A549 (cell line): ENCODE results near the gene PPM1B. TPM values are rescaled to one million over a fixed set of nuclear protein-coding genes. Genes with fewer than 3 reads are reported as not detected.

ENCODE experiments used
- ATAC-seq, 2 experiments: fragments of 200-7000 bp in 1 of 2; fragments of >200 bp in 1 of 2; cut with Nextera tagmentation in 1 of 2; cut with Tn5 transposase in 1 of 2; 3 replicates each; pipeline versions ENCODE4 v1.8.0 to v1.9.1; 2018 to 2020; ENCODE audit warnings: mild to moderate bottlenecking in 1 of 2, moderate library complexity in 1 of 2
- CTCF ChIA-PET: fragments of 300-600 bp; sonication (Branson Sonifier 250); formaldehyde crosslinking; extraction: SDS; loops from one replicate; lab custom pipeline; 2021; ENCODE audit warnings: antibody characterized with exemption, inconsistent platforms; lab: Yijun Ruan, JAX
- POLR2A ChIA-PET: fragments of 350-600 bp; formaldehyde crosslinking; extraction: SDS; loops from one replicate; lab custom pipeline; 2021; ENCODE audit warnings: antibody characterized with exemption, inconsistent platforms; lab: Yijun Ruan, JAX
- DNase-seq, 2 experiments: peaks; one replicate each; pipeline versions ENCODE4 v3.0.0 to v3.0.0-alpha.2; 2011 to 2016; ENCODE audit warnings: low read depth in 1 of 2, low spot score in 1 of 2
- FAIRE-seq: peaks from 2 replicates; lab custom pipeline; 2011; peaks lifted over from hg19 to GRCh38; lab: Jason Lieb, UNC
- H3K27ac ChIP-seq, 2 experiments: fragments of >200 bp; sonication (Bioruptor Twin); formaldehyde crosslinking; 3 replicates each; pipeline ENCODE4 v1.5.1; 2016 to 2017
- H3K4me1 ChIP-seq: fragments of >200 bp; sonication (Bioruptor Twin); formaldehyde crosslinking; 3 replicates; pipeline ENCODE4 v1.6.1; 2016
- H3K4me2 ChIP-seq: fragments of >200 bp; sonication (Bioruptor Twin); formaldehyde crosslinking; 3 replicates; pipeline ENCODE4 v1.6.1; 2016
- H3K4me3 ChIP-seq: fragments of >200 bp; sonication (Bioruptor Twin); formaldehyde crosslinking; 3 replicates; pipeline ENCODE4 v1.5.1; 2016
- H3K9me3 ChIP-seq: fragments of >200 bp; sonication (Bioruptor Twin); formaldehyde crosslinking; 3 replicates; pipeline ENCODE4 v1.6.1; 2016
- E2F6 ChIP-seq: IDR thresholded peaks from 2 replicates; pipeline ENCODE4 v1.6.1; 2012; ENCODE audit warnings: low read depth, borderline replicate concordance
- EHF ChIP-seq: fragments of 250-450 bp; sonication (Bioruptor Pico); IDR thresholded peaks from 2 replicates; pipeline ENCODE4 v1.5.0; 2020; ENCODE audit warnings: mild to moderate bottlenecking
- ELK1 ChIP-seq: fragments of 150-350 bp; IDR thresholded peaks from 2 replicates; pipeline ENCODE4 v1.6.1; 2014; ENCODE audit warnings: low read depth, mild to moderate bottlenecking, low read length
- FOXS1 ChIP-seq: fragments of 250-450 bp; sonication (Bioruptor Pico); IDR thresholded peaks from 2 replicates; pipeline ENCODE4 v1.5.0; 2020; ENCODE audit warnings: mild to moderate bottlenecking, moderate library complexity
- NR3C1 ChIP-seq: fragments of >200 bp; sonication (Bioruptor Twin); formaldehyde crosslinking; IDR thresholded peaks from 3 replicates; pipeline ENCODE4 v1.6.1; 2017
- RFX5 ChIP-seq: fragments of 450-650 bp; IDR thresholded peaks from 2 replicates; pipeline ENCODE4 v1.7.1; 2014; ENCODE audit warnings: antibody characterized with exemption, mild to moderate bottlenecking, moderate library complexity
- SREBF2 ChIP-seq: fragments of 450-650 bp; IDR thresholded peaks from 2 replicates; pipeline ENCODE4 v1.6.1; 2014; ENCODE audit warnings: mild to moderate bottlenecking, moderate library complexity
- ZSCAN20 ChIP-seq: fragments of 250-450 bp; sonication (Bioruptor Pico); IDR thresholded peaks from 2 replicates; pipeline ENCODE4 v1.8.0; 2022; ENCODE audit warnings: mild to moderate bottlenecking, moderate library complexity
- WGBS: methylation state at CpG from one replicate; pipeline ENCODE4 v1.1.6; 2017; ENCODE audit errors: missing lambda C conversion rate; 5-methylcytosine and 5-hydroxymethylcytosine counted together
- polyA plus RNA-seq, 4 experiments: library from polyadenylated mRNA; depleted of rRNA in 3 of 4; stranded (reverse); fragments of >200 nt; fragmentation: RNase III in 1 of 4; extraction: RNeasy Plus Mini Kit Qiagen cat#74134 plus additional on column Dnase treatment in 1 of 4; gene quantifications; 2 replicates in 3 of 4; 3 replicates in 1 of 4; pipeline ENCODE4 v1.2.3, GENCODE V29; 2011 to 2017
- small RNA-seq, 6 experiments: library from RNA; depleted of rRNA; stranded (forward); fragments of <200 nt; gene quantifications; one replicate each; pipeline ENCODE3, GENCODE V24; 2012
- TF ChIP-seq, protein P1 (sequence below): fragments of 200-600 bp; sonication (generic); IDR thresholded peaks from 2 replicates; pipeline ENCODE4 v1.6.1; 2016; ENCODE audit warnings: antibody characterized with exemption, mild to moderate bottlenecking, moderate library complexity
- TF ChIP-seq, protein P2 (sequence below): fragments of >200 bp; sonication (Bioruptor Twin); formaldehyde crosslinking; IDR thresholded peaks from 2 replicates; pipeline ENCODE4 v1.6.1; 2016

PPM1B gene
- polyA plus RNA-seq, 2 of the 4 experiments (the other 2 are of a cell fraction): 49.0 to 75.1 TPM

GRCh38 chr2:44277541-44277940 is 108.9 kb downstream of the PPM1B start (continued):
- no peak for TF ChIP-seq ELK1

DNA sequence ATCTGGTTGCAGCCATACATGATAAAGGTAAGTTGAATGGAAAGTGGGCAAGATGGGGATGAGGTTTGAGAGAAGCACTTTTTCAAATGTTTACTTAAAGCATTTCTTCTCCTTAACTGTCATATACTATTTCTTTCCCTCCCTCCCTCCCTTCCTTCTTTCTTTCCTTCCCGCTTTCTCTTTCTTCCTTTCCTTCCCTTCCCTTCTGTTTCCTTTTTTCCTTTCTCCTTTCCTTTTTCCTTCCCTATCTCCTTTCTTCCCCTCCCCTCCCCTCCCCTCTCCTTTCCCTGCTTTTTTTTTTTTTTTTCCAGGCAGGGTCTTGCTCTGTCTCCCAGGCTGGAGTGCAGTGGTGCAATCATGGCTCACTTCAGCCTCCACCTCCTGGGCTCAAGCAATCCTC is 112.2 kb downstream of the PPM1B start:
- H3K4me3 ChIP-seq: no peak overlapping the region
- no peak for ATAC-seq
- TF ChIP-seq FOXS1: no peak
- TF ChIP-seq E2F6: no peak
- TF ChIP-seq, protein P1, sequence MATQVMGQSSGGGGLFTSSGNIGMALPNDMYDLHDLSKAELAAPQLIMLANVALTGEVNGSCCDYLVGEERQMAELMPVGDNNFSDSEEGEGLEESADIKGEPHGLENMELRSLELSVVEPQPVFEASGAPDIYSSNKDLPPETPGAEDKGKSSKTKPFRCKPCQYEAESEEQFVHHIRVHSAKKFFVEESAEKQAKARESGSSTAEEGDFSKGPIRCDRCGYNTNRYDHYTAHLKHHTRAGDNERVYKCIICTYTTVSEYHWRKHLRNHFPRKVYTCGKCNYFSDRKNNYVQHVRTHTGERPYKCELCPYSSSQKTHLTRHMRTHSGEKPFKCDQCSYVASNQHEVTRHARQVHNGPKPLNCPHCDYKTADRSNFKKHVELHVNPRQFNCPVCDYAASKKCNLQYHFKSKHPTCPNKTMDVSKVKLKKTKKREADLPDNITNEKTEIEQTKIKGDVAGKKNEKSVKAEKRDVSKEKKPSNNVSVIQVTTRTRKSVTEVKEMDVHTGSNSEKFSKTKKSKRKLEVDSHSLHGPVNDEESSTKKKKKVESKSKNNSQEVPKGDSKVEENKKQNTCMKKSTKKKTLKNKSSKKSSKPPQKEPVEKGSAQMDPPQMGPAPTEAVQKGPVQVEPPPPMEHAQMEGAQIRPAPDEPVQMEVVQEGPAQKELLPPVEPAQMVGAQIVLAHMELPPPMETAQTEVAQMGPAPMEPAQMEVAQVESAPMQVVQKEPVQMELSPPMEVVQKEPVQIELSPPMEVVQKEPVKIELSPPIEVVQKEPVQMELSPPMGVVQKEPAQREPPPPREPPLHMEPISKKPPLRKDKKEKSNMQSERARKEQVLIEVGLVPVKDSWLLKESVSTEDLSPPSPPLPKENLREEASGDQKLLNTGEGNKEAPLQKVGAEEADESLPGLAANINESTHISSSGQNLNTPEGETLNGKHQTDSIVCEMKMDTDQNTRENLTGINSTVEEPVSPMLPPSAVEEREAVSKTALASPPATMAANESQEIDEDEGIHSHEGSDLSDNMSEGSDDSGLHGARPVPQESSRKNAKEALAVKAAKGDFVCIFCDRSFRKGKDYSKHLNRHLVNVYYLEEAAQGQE: no peak
- TF ChIP-seq EHF (CRISPR knock-in tag): no peak
- no peak for TF ChIP-seq SREBF2
- no peak for TF ChIP-seq NR3C1
- TF ChIP-seq, protein P2, sequence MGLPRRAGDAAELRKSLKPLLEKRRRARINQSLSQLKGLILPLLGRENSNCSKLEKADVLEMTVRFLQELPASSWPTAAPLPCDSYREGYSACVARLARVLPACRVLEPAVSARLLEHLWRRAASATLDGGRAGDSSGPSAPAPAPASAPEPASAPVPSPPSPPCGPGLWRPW: no peak
- TF ChIP-seq RFX5: no peak
- no peak for TF ChIP-seq ZSCAN20 (CRISPR knock-in tag)
- no peak for FAIRE-seq
- peaks cover 30% of the 10 kb centered on the region for H3K4me1 ChIP-seq
- H3K4me2 ChIP-seq: no peak overlapping the region
- H3K27ac ChIP-seq: no peak overlapping the region
- no peak for DNase-seq
- CTCF ChIA-PET: interaction anchor here (0.9 to 2.1 kb wide), 4 partner anchors 11 to 194 kb away, joined by 3 to 9 read pairs (median 4); no protein-coding TSS in a partner anchor
- WGBS: 80% methylated on average over 1 of the region's 1 CpG
- H3K9me3 ChIP-seq: no peaks in the 10 kb centered on the region
- POLR2A ChIA-PET: no interaction called here

Small RNA genes lying within 50 kb of the gene (small RNA-seq; reads per million reads assigned to genes)
- 0 reads per million in 6 experiments for gene RNU6-566P

Other genes starting within 250 kb of the PPM1B start
- gene LRPPRC, start 172.9 kb upstream of the PPM1B start, polyA plus RNA-seq (2011; rRNA removed): 185 and 269 TPM in 2 replicates
- gene LRPPRC, start 172.9 kb upstream of the PPM1B start, polyA plus RNA-seq (2017; fragmentation: RNase III; extraction: RNeasy Plus Mini Kit Qiagen cat#74134 plus additional on column Dnase treatment): 80.8 to 95.9 TPM (median 84.6 TPM) in 3 replicates
- 7.1 and 7.2 TPM in 2 replicates for gene SLC3A1, start 106.6 kb downstream of the PPM1B start, polyA plus RNA-seq (2011; rRNA removed)
- 1.1 to 1.4 TPM (median 1.2 TPM) in 3 replicates for gene SLC3A1, start 106.6 kb downstream of the PPM1B start, polyA plus RNA-seq (2017; fragmentation: RNase III; extraction: RNeasy Plus Mini Kit Qiagen cat#74134 plus additional on column Dnase treatment)
- gene PREPL, start 192.6 kb downstream of the PPM1B start, polyA plus RNA-seq (2011; rRNA removed): 78.8 and 92.7 TPM in 2 replicates
- gene PREPL, start 192.6 kb downstream of the PPM1B start, polyA plus RNA-seq (2017; fragmentation: RNase III; extraction: RNeasy Plus Mini Kit Qiagen cat#74134 plus additional on column Dnase treatment): 28.7 to 31.1 TPM (median 29.6 TPM) in 3 replicates
- gene CAMKMT, start 193.1 kb downstream of the PPM1B start, polyA plus RNA-seq (2011; rRNA removed): 10.0 and 15.7 TPM in 2 replicates
- gene CAMKMT, start 193.1 kb downstream of the PPM1B start, polyA plus RNA-seq (2017; fragmentation: RNase III; extraction: RNeasy Plus Mini Kit Qiagen cat#74134 plus additional on column Dnase treatment): 6.2 to 6.7 TPM (median 6.5 TPM) in 3 replicates